Caco-2 (cell line): ENCODE data around the gene KCNMB1. TPM values are rescaled to one million over a fixed set of nuclear protein-coding genes. Genes with fewer than 3 reads are reported as not detected.

Source experiments
- BruUV-seq: library from RNA; stranded (reverse); fragments of 400-500 nt; replicated peaks from 2 replicates; lab custom pipeline; 2021; lab: Mats Ljungman, UMichigan
- CTCF ChIA-PET: fragments of 300-600 bp; sonication (Branson Sonifier 250); formaldehyde crosslinking; loops from one replicate; lab custom pipeline; 2022; ENCODE audit warnings: antibody characterized with exemption; lab: Charles Lee
- POLR2A ChIA-PET: fragments of 300-600 bp; sonication (Branson Sonifier 250); formaldehyde crosslinking; loops from one replicate; lab custom pipeline; 2022; ENCODE audit warnings: antibody characterized with exemption; lab: Charles Lee
- DNase-seq, 2 experiments: peaks; one replicate each; pipeline versions ENCODE4 v3.0.0 to v3.0.0-alpha.2; 2020 to 2022
- H3K27me3 ChIP-seq: replicated peaks from 2 replicates; pipeline ENCODE4 v1.6.0; 2011; ENCODE audit warnings: low read length; ENCODE audit not compliant: control insufficient read depth, insufficient read depth
- H3K36me3 ChIP-seq: 2 replicates; pipeline ENCODE4 v1.5.1; 2011; ENCODE audit warnings: low read length; ENCODE audit not compliant: control insufficient read depth, insufficient read depth
- H3K4me1 ChIP-seq: fragments of 250-450 bp; sonication (Bioruptor Pico); 2 replicates; pipeline ENCODE4 v1.5.1; 2020; ENCODE audit warnings: mild to moderate bottlenecking
- H3K4me3 ChIP-seq: 2 replicates; pipeline ENCODE4 v1.5.1; 2011; ENCODE audit warnings: low read depth, mild to moderate bottlenecking, control low read depth, low read length
- H3K9me3 ChIP-seq: fragments of 250-450 bp; sonication (Bioruptor Pico); 2 replicates; pipeline ENCODE4 v1.5.1; 2020; ENCODE audit warnings: mild to moderate bottlenecking, moderate library complexity
- H3K27ac Mint-ChIP-seq: one replicate; pipeline ENCODE4 v1.8.0; 2022; ENCODE audit warnings: mixed read lengths; ENCODE audit not compliant: unreplicated experiment
- H3K27me3 Mint-ChIP-seq: one replicate; pipeline ENCODE4 v1.8.0; 2022; ENCODE audit warnings: mixed read lengths; ENCODE audit not compliant: insufficient read depth, unreplicated experiment
- H3K36me3 Mint-ChIP-seq: one replicate; pipeline ENCODE4 v1.8.0; 2022; ENCODE audit warnings: mild to moderate bottlenecking, mixed read lengths; ENCODE audit not compliant: insufficient read depth, unreplicated experiment
- H3K4me1 Mint-ChIP-seq: one replicate; pipeline ENCODE4 v1.8.0; 2022; ENCODE audit warnings: low read depth, mixed read lengths; ENCODE audit not compliant: unreplicated experiment
- H3K4me3 Mint-ChIP-seq: one replicate; pipeline ENCODE4 v1.8.0; 2022; ENCODE audit warnings: mild to moderate bottlenecking, moderate library complexity, mixed read lengths; ENCODE audit not compliant: unreplicated experiment
- H3K9me3 Mint-ChIP-seq: one replicate; pipeline ENCODE4 v1.8.0; 2022; ENCODE audit warnings: mixed read lengths; ENCODE audit not compliant: unreplicated experiment
- CTCF ChIP-seq, 2 experiments: fragments of 200-600 bp in 1 of 2; IDR thresholded peaks; 1 replicate in 1 of 2; 2 replicates in 1 of 2; pipeline versions ENCODE4 v1.5.1 to v1.8.0; 2011 to 2022; ENCODE audit warnings: antibody characterized with exemption in 1 of 2, control low read depth in 1 of 2, inconsistent platforms in 1 of 2, low read depth in 1 of 2, low read length in 1 of 2, mild to moderate bottlenecking in 1 of 2, moderate library complexity in 1 of 2; ENCODE audit not compliant: insufficient read depth in 1 of 2, severe bottlenecking in 1 of 2, unreplicated experiment in 1 of 2
- intact Hi-C: fragments of 100-400 bp; cut with micrococcal nuclease; formaldehyde crosslinking; loops from one replicate; pipeline ENCODE4 v1.10.0; 2022; ENCODE audit not compliant: unreplicated experiment
- total RNA-seq: library from RNA; stranded (reverse); gene quantifications from 2 replicates; pipeline ENCODE4 v1.2.3, GENCODE V29; 2022

Gene KCNMB1
- total RNA-seq, 1 experiment from 2014 or later = not detected

DNA sequence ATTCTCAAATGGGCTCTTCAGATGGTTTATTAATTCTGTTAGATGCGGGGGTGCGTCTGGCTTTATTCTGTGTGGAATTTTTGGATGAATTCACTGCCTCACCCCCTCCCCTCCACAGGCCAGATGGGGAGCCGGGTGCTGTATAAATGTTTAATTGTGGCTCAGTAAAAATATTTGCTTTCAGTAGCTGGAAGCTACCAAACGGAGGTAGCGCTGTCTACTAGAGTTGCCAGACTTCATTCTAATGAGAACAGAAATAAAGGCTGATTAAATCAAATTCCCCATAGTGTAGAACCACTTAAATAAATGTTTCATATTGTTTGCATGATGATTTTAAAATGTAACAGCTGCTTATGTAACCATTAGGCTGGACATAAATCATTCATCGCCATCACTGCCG lies 34.5 kb upstream of the KCNMB1 start:
- H3K36me3 Mint-ChIP-seq = no peaks in the 10 kb centered on the region
- Histone ChIP-seq H3K36me3 (no peaks in the 10 kb centered on the region), H3K4me3 (no peak overlapping the region), H3K9me3 (no peaks in the 10 kb centered on the region), H3K27me3 (no peaks in the 10 kb centered on the region), H3K4me1 (peaks cover 3% of the 10 kb centered on the region; the same call in 1 of the 2 replicates)
- H3K4me3 Mint-ChIP-seq = no peak overlapping the region
- no peaks in the 10 kb centered on the region for H3K4me1 Mint-ChIP-seq
- no peak for TF ChIP-seq CTCF (IDR thresholded peaks at IDR 0.05; ENCODE audit: insufficient read depth in 1 of 2, low read depth in 1 of 2, low read length in 1 of 2, severe bottlenecking in 1 of 2, unreplicated experiment in 1 of 2)
- peaks cover 21% of the 10 kb centered on the region for H3K27me3 Mint-ChIP-seq
- ChIA-PET CTCF (no interaction called here), POLR2A (no interaction called here)
- intact Hi-C loops = no loop called here
- no peak overlapping the region for H3K27ac Mint-ChIP-seq
- no peak for DNase-seq
- no TSS peak for BruUV-seq
- no peaks in the 10 kb centered on the region for H3K9me3 Mint-ChIP-seq

GRCh38 chr5:170421826-170422225 lies 32.7 kb upstream of the KCNMB1 start:
- no peaks in the 10 kb centered on the region for H3K9me3 Mint-ChIP-seq
- POLR2A ChIA-PET = no interaction called here

GRCh38 chr5:170420806-170421412 lies 31.7 kb upstream of the KCNMB1 start:
- Mint-ChIP-seq H3K36me3 (no peaks in the 10 kb centered on the region), H3K27ac (no peak overlapping the region), H3K9me3 (no peaks in the 10 kb centered on the region), H3K27me3 (peaks cover 20% of the 10 kb centered on the region), H3K4me1 (no peaks in the 10 kb centered on the region), H3K4me3 (no peak overlapping the region)
- Histone ChIP-seq H3K9me3 (0 out of 2 replicates have a peak, but pooled peaks cover 5% of the 10 kb centered on the region), H3K27me3 (no peaks in the 10 kb centered on the region; the same call in 1 of the 2 replicates), H3K4me3 (no peak overlapping the region), H3K36me3 (no peaks in the 10 kb centered on the region), H3K4me1 (peaks cover 3% of the 10 kb centered on the region; the same call in 1 of the 2 replicates)
- BruUV-seq = no TSS peak
- DNase-seq = peak; percentile 64 to 65
- intact Hi-C loops = loop anchor here (1.0 kb wide), 3 partner anchors 153 to 321 kb away; no protein-coding TSS in a partner anchor
- ChIA-PET CTCF (interaction anchor here (0.6 to 1.4 kb wide), 2 partner anchors 147 to 195 kb away, joined by 3 to 5 read pairs; no protein-coding TSS in a partner anchor), POLR2A (no interaction called here)
- peak; percentile 59 to 79 for TF ChIP-seq CTCF (IDR thresholded peaks at IDR 0.05; ENCODE audit: insufficient read depth in 1 of 2, low read depth in 1 of 2, low read length in 1 of 2, severe bottlenecking in 1 of 2, unreplicated experiment in 1 of 2)

More at GRCh38 chr5:170421826-170422225, 32.7 kb upstream of the KCNMB1 start:
- no peak overlapping the region for H3K27ac Mint-ChIP-seq
- no peak overlapping the region for H3K4me3 Mint-ChIP-seq
- Histone ChIP-seq H3K4me1 (peaks cover 3% of the 10 kb centered on the region; the same call in 1 of the 2 replicates), H3K27me3 (no peaks in the 10 kb centered on the region; the same call in 1 of the 2 replicates), H3K36me3 (no peaks in the 10 kb centered on the region), H3K4me3 (no peak overlapping the region), H3K9me3 (0 out of 2 replicates have a peak, but pooled peaks cover 3% of the 10 kb centered on the region)
- TF ChIP-seq CTCF (IDR thresholded peaks at IDR 0.05; ENCODE audit: insufficient read depth in 1 of 2, low read depth in 1 of 2, low read length in 1 of 2, severe bottlenecking in 1 of 2, unreplicated experiment in 1 of 2) = no peak
- no TSS peak for BruUV-seq
- CTCF ChIA-PET = no interaction called here
- no peaks in the 10 kb centered on the region for H3K36me3 Mint-ChIP-seq
- intact Hi-C loops = no loop called here
- H3K4me1 Mint-ChIP-seq = no peaks in the 10 kb centered on the region
- peaks cover 20% of the 10 kb centered on the region for H3K27me3 Mint-ChIP-seq
- DNase-seq = no peak
